Upper lobe of right lung (tissue), 1 donor: ENCODE results near the gene TSPEAR. TPM values are rescaled to one million over a fixed set of nuclear protein-coding genes. Genes with fewer than 3 reads are reported as not detected.

Source experiments
- ATAC-seq: fragments of 200-7000 bp; cut with Tn5 transposase; one replicate; pipeline ENCODE4 v1.9.1; 2020; ENCODE audit warnings: mild to moderate bottlenecking, moderate library complexity
- DNase-seq: peaks from one replicate; pipeline ENCODE4 v3.0.0-alpha.2; 2020
- H3K27ac ChIP-seq: fragments of 200-600 bp; one replicate; pipeline ENCODE4 v1.8.0; 2022
- H3K27me3 ChIP-seq: fragments of 200-600 bp; one replicate; pipeline ENCODE4 v1.8.0; 2022; ENCODE audit warnings: mild to moderate bottlenecking
- H3K36me3 ChIP-seq: fragments of 200-600 bp; one replicate; pipeline ENCODE4 v1.8.0; 2022
- H3K4me1 ChIP-seq: fragments of 200-600 bp; one replicate; pipeline ENCODE4 v1.8.0; 2022
- H3K4me3 ChIP-seq: fragments of 200-600 bp; one replicate; pipeline ENCODE4 v1.8.0; 2022; ENCODE audit warnings: mild to moderate bottlenecking
- H3K9me3 ChIP-seq: fragments of 200-600 bp; one replicate; pipeline ENCODE4 v1.8.0; 2022
- CTCF ChIP-seq: fragments of 200-600 bp; IDR thresholded peaks from one replicate; pipeline ENCODE4 v1.8.0; 2022; ENCODE audit warnings: antibody characterized with exemption
- intact Hi-C: fragments of 100-400 bp; cut with DNase I; formaldehyde crosslinking; loops from one replicate; pipeline ENCODE4 v1.11.0; 2022
- total RNA-seq: library from RNA; stranded (reverse); fragmentation: NEBNext Ultra II Directional; extraction: Animal tissue kit (Norgen Biotek cat#: 25700); gene quantifications from one replicate; pipeline ENCODE4 v1.2.1, GENCODE V29; 2021
- donor health status: DM: no; HTN: yes; CAD: no; lungs with severe emphysema.

Gene TSPEAR
- total RNA-seq, 1 donor from 2014 or later: 0.23 TPM

- intact Hi-C loops: loop anchor here (2.0 kb wide), 1 partner anchor 283 kb away; no protein-coding TSS in a partner anchor
- DNase-seq (no peak), ATAC-seq (no peak)
- peaks cover 18% of the 10 kb centered on the region for H3K27me3 ChIP-seq
- no peak overlapping the region for H3K4me3 ChIP-seq
- no peak for TF ChIP-seq CTCF
- no peaks in the 10 kb centered on the region for H3K36me3 ChIP-seq
- H3K9me3 ChIP-seq: no peaks in the 10 kb centered on the region
- no peaks in the 10 kb centered on the region for H3K4me1 ChIP-seq
- H3K27ac ChIP-seq: no peak overlapping the region
Measured at GRCh38 chr21:44510109-44510507, 201.3 kb downstream of the TSPEAR start.

GRCh38 chr21:44509539-44509938 lies 201.8 kb downstream of the TSPEAR start:
- Histone ChIP-seq H3K4me3 (no peak overlapping the region), H3K27ac (no peak overlapping the region), H3K36me3 (no peaks in the 10 kb centered on the region), H3K4me1 (no peaks in the 10 kb centered on the region), H3K9me3 (no peaks in the 10 kb centered on the region), H3K27me3 (peaks cover 18% of the 10 kb centered on the region)
- intact Hi-C loops: no loop called here
- ATAC-seq: peak; percentile 88
- peak; percentile 47 for TF ChIP-seq CTCF
- peak; percentile 92 for DNase-seq

- Histone ChIP-seq H3K27me3 (peaks cover 18% of the 10 kb centered on the region), H3K9me3 (no peaks in the 10 kb centered on the region), H3K36me3 (no peaks in the 10 kb centered on the region), H3K4me3 (no peak overlapping the region), H3K4me1 (no peaks in the 10 kb centered on the region), H3K27ac (no peak overlapping the region)
- DNase-seq: no peak
- no peak for ATAC-seq
- intact Hi-C loops: no loop called here
- no peak for TF ChIP-seq CTCF
Measured at GRCh38 chr21:44508711-44509445, 202.5 kb downstream of the TSPEAR start.

GRCh38 chr21:44508426-44508710 lies 203.0 kb downstream of the TSPEAR start:
- H3K9me3 ChIP-seq: no peaks in the 10 kb centered on the region
- intact Hi-C loops: no loop called here
- no peaks in the 10 kb centered on the region for H3K4me1 ChIP-seq
- DNase-seq (no peak), ATAC-seq (no peak)
- H3K27ac ChIP-seq: no peak overlapping the region
- H3K36me3 ChIP-seq: no peaks in the 10 kb centered on the region
- no peak overlapping the region for H3K4me3 ChIP-seq
- peaks cover 18% of the 10 kb centered on the region for H3K27me3 ChIP-seq
- no peak for TF ChIP-seq CTCF

GRCh38 chr21:44507673-44508425 lies 203.5 kb downstream of the TSPEAR start:
- intact Hi-C loops: no loop called here

More at GRCh38 chr21:44507673-44508425, 203.5 kb downstream of the TSPEAR start:
- no peak for TF ChIP-seq CTCF
- H3K4me1 ChIP-seq: no peaks in the 10 kb centered on the region
- DNase-seq (no peak), ATAC-seq (no peak)
- H3K27ac ChIP-seq: no peak overlapping the region
- H3K9me3 ChIP-seq: no peaks in the 10 kb centered on the region
- H3K27me3 ChIP-seq: peaks cover 18% of the 10 kb centered on the region
- H3K4me3 ChIP-seq: no peak overlapping the region
- no peaks in the 10 kb centered on the region for H3K36me3 ChIP-seq
